Measurements from ENCODE around the gene PRRX2.
"Not testable (repeated sequence)": the region's sequence is repeated elsewhere in the genome, so short reads cannot be mapped to it uniquely, and the experiment has no call there.

PRRX2 gene

GRCh38 chr9:129665389-129665775, at the start of gene PRRX2:
PRRX2 (plus strand) TSS chr9:129665647; CDS start chr9:129665868, 221 bp downstream.
- DNase-seq: peak; percentile 20

- no peak for DNase-seq
These were observed 48.3 kb upstream of the PRRX2 start for GRCh38 chr9:129617167-129617566.

- no peak for DNase-seq
These were observed 45.4 kb upstream of the PRRX2 start for GRCh38 chr9:129619787-129620668.

- no peak for DNase-seq
These were observed 44.7 kb upstream of the PRRX2 start, which contains the start of gene C9orf50 for GRCh38 chr9:129620669-129621295. C9orf50 (minus strand) TSS chr9:129621101; CDS start chr9:129620574, 527 bp downstream.

- DNase-seq: no peak
These were observed 42.1 kb upstream of the PRRX2 start for GRCh38 chr9:129623331-129623730.

GRCh38 chr9:129624168-129624759, 41.2 kb upstream of the PRRX2 start:
- peak; percentile 63 to 68 for DNase-seq

- DNase-seq: no peak
These were observed 40.5 kb upstream of the PRRX2 start for GRCh38 chr9:129624947-129625346.

GRCh38 chr9:129626079-129626624, 39.3 kb upstream of the PRRX2 start, which contains the start of gene NTMT1:
NTMT1 (plus strand) TSS chr9:129626163; CDS start chr9:129632704, 6,541 bp downstream.
- peak; percentile 84 to 85 for DNase-seq

- no peak for DNase-seq
These were observed 38.7 kb upstream of the PRRX2 start for GRCh38 chr9:129626625-129627284.

- no peak for DNase-seq
These were observed 37.6 kb upstream of the PRRX2 start for GRCh38 chr9:129627556-129628440.

- no peak for DNase-seq
These were observed 36.7 kb upstream of the PRRX2 start for GRCh38 chr9:129628709-129629108.

- DNase-seq: no peak
These were observed 36.1 kb upstream of the PRRX2 start for GRCh38 chr9:129629251-129629820.

GRCh38 chr9:129630967-129631673, 34.3 kb upstream of the PRRX2 start:
- no peak for DNase-seq

GRCh38 chr9:129631674-129632129, 33.7 kb upstream of the PRRX2 start:
- DNase-seq: no peak

- no peak for DNase-seq
These were observed 33.0 kb upstream of the PRRX2 start for GRCh38 chr9:129632460-129632859.

- no peak for DNase-seq
These were observed 32.2 kb upstream of the PRRX2 start for GRCh38 chr9:129633207-129633606.

- DNase-seq: no peak
These were observed 31.6 kb upstream of the PRRX2 start for GRCh38 chr9:129633848-129634247.

- DNase-seq: no peak
These were observed 30.1 kb upstream of the PRRX2 start for GRCh38 chr9:129635099-129636065.

- not testable (repeated sequence) for DNase-seq
These were observed 29.1 kb upstream of the PRRX2 start for GRCh38 chr9:129636343-129636742.
